Measurements from ENCODE around the gene RBMS1. TPM values are rescaled to one million over a fixed set of nuclear protein-coding genes. Genes with fewer than 3 reads are reported as not detected.

Gene RBMS1
- total and polyA plus RNA-seq, 12 donors: 22.6 to 77.7 (median 59.0) TPM

DNA sequence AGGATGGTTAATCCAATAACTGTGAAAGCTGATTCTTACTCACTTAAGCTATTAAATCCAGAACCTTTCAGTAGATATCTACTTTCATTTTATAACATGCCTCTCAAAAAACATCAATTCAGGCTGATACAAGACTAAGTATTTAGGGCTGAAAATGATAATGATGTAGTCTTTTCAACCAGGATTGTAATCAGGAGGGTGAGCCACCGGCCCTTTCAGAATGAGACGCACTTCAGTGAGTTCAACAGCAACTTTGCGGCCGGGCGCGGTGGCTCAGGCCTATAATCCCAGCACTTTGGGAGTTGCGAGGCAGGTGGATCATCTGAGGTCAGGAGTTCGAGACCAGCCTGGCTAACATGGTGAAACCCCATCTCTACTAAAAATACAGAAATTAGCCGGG is 30.4 kb downstream of the RBMS1 start:
- intact Hi-C loops (cut with DNase I): no loop called here
- Histone ChIP-seq H3K4me1 (peaks cover 0 to 90% (median 60%) of the 10 kb centered on the region in 9 donors), H3K27me3 (no peaks in the 10 kb centered on the region), H3K4me3 (no peak overlapping the region), H3K27ac (peak overlapping the region in 1 of 10 donors; percentile 19), H3K36me3 (no peaks in the 10 kb centered on the region), H3K9me3 (no peaks in the 10 kb centered on the region)
- no peak for ATAC-seq
- TF ChIP-seq, protein P1, sequence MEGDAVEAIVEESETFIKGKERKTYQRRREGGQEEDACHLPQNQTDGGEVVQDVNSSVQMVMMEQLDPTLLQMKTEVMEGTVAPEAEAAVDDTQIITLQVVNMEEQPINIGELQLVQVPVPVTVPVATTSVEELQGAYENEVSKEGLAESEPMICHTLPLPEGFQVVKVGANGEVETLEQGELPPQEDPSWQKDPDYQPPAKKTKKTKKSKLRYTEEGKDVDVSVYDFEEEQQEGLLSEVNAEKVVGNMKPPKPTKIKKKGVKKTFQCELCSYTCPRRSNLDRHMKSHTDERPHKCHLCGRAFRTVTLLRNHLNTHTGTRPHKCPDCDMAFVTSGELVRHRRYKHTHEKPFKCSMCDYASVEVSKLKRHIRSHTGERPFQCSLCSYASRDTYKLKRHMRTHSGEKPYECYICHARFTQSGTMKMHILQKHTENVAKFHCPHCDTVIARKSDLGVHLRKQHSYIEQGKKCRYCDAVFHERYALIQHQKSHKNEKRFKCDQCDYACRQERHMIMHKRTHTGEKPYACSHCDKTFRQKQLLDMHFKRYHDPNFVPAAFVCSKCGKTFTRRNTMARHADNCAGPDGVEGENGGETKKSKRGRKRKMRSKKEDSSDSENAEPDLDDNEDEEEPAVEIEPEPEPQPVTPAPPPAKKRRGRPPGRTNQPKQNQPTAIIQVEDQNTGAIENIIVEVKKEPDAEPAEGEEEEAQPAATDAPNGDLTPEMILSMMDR (IDR thresholded peaks at IDR 0.05): no peak
- WGBS, 2 donors: 98% methylated on average over 9 of the region's 9 CpGs
- DNase-seq: no peak

DNA sequence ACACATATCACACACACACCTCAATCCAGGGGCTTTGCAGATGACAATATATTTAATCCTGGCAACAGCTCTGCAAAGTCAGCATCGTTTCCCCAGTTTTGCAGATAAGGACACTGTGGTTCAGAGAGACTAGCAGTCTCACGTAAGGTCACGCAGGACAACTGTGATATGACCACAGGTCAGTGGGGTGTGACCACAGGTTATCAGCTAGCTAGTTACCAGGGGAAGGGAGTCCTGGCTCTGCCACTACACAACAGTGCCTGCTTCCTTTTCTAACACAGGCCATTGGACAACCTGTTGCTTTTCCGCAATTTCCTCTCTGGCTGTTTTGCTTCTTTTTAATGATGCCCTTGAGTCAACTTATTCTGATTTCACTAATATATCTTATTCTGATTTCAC is 33.3 kb downstream of the RBMS1 start:
- DNase-seq (no peak), ATAC-seq (peak in 4 of 8 donors; percentile 27 to 54 (median 32))
- Histone ChIP-seq H3K27ac (peak overlapping the region in 1 of 10 donors; percentile 9), H3K36me3 (no peaks in the 10 kb centered on the region), H3K4me1 (peaks cover 0 to 86% (median 59%) of the 10 kb centered on the region in 9 donors), H3K4me3 (no peak overlapping the region), H3K27me3 (no peaks in the 10 kb centered on the region), H3K9me3 (no peaks in the 10 kb centered on the region)
- TF ChIP-seq, protein P1 (IDR thresholded peaks at IDR 0.05): no peak
- intact Hi-C loops (cut with DNase I): no loop called here
- WGBS, 2 donors: 60 to 68% methylated on average over 4 of the region's 4 CpGs

- DNase-seq (no peak), ATAC-seq (peak in 4 of 8 donors; percentile 6 to 66 (median 24))
- peak overlapping the region in 1 of 10 donors; percentile 9 for H3K27ac ChIP-seq
- no peaks in the 10 kb centered on the region for H3K27me3 ChIP-seq
- no peak overlapping the region for H3K4me3 ChIP-seq
- intact Hi-C loops (cut with DNase I): no loop called here
- TF ChIP-seq, protein P1 (IDR thresholded peaks at IDR 0.05): no peak
- H3K9me3 ChIP-seq: no peaks in the 10 kb centered on the region
- WGBS, 2 donors: 53 to 62% methylated on average over 1 of the region's 1 CpG
- peaks cover 0 to 86% (median 59%) of the 10 kb centered on the region in 9 donors for H3K4me1 ChIP-seq
- H3K36me3 ChIP-seq: no peaks in the 10 kb centered on the region
Measured at GRCh38 chr2:160459538-160460332, 33.9 kb downstream of the RBMS1 start.

DNA sequence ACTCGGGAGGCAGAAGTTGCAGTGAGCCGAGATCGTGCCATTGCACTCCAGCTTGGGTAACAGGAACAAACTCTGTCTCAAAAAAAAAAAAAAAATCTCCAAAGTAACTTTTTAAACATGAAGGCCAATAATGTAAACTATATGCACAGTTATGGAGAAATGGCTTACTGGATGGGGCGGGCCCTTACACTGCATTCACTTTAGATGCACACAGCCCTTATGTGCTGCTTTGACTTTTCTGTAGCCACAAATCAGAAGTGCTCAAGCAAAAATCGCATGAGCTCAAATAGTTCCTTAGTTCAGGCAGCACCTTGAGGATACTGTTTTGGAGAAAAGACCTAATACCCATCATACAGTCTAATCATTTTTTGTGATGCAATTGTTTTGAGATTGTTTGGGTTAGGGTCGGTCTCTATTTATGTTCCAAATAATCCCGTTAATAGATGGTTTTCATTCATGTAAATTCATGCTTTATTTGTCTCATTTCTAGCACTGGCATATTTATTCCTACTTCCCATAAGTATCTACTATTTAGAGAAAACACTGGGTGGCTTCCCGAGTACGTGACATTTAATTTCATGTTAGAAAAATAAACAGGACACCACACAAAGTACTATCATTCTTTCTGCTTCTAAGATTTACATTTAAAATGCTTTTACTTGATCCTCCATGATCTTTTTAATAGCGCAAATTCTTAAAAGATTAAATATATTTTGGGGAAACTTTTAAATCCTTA is 34.7 kb downstream of the RBMS1 start:
- ATAC-seq (peak in 1 of 8 donors; percentile 33), DNase-seq (no peak)
- H3K27me3 ChIP-seq: no peaks in the 10 kb centered on the region
- TF ChIP-seq, protein P1 (IDR thresholded peaks at IDR 0.05): no peak
- H3K4me3 ChIP-seq: no peak overlapping the region
- intact Hi-C loops (cut with DNase I): no loop called here
- no peaks in the 10 kb centered on the region for H3K9me3 ChIP-seq
- H3K36me3 ChIP-seq: no peaks in the 10 kb centered on the region
- peaks cover 0 to 86% (median 61%) of the 10 kb centered on the region in 9 donors for H3K4me1 ChIP-seq
- 75 to 76% methylated on average over 10 of the region's 10 CpGs for WGBS, 2 donors
- H3K27ac ChIP-seq: peak overlapping the region in 1 of 10 donors; percentile 3
